HEK293 (cell line): Measurements from ENCODE around the gene EYS.

Source experiments
- CTCF ChIA-PET: fragments of 350-600 bp; formaldehyde crosslinking; extraction: SDS; loops from one replicate; lab custom pipeline; 2021; ENCODE audit warnings: antibody characterized with exemption; lab: Yijun Ruan, JAX
- POLR2A ChIA-PET: fragments of 300-600 bp; formaldehyde crosslinking; extraction: SDS; loops from one replicate; lab custom pipeline; 2020; ENCODE audit warnings: antibody characterized with exemption, inconsistent platforms; lab: Yijun Ruan, JAX
- H3K27ac ChIP-seq: fragments of 200-500 bp; sonication (Bioruptor generic); 2 replicates; pipeline ENCODE4 v1.5.1; 2014; ENCODE audit warnings: low read depth, low read length, control low read depth, inconsistent platforms; ENCODE audit errors: extremely low read depth
- H3K36me3 ChIP-seq, 2 experiments: fragments of 200-500 bp in 1 of 2; sonication (Bioruptor generic) in 1 of 2; 1 replicate in 1 of 2; 2 replicates in 1 of 2; pipeline ENCODE4 v1.5.1; 2014 to 2017; ENCODE audit warnings: inconsistent platforms in 2 of 2, low read length in 2 of 2; ENCODE audit not compliant: control insufficient read depth in 2 of 2, insufficient read depth in 1 of 2
- H3K4me1 ChIP-seq: fragments of 200-500 bp; sonication (Bioruptor generic); 2 replicates; pipeline ENCODE4 v1.5.1; 2014; ENCODE audit warnings: mild to moderate bottlenecking, low read length, inconsistent platforms; ENCODE audit not compliant: control insufficient read depth, insufficient read depth
- H3K4me3 ChIP-seq: 2 replicates; pipeline ENCODE4 v1.5.1; 2011; ENCODE audit warnings: low read depth, mild to moderate bottlenecking, control low read depth, low read length, moderate library complexity
- H3K9me3 ChIP-seq: fragments of 200-500 bp; sonication (Bioruptor generic); 2 replicates; pipeline ENCODE4 v1.5.1; 2014; ENCODE audit warnings: low read depth, low read length, inconsistent platforms; ENCODE audit not compliant: control insufficient read depth, insufficient read depth
- WT1 ChIP-seq: fragments of 450-650 bp; formaldehyde crosslinking; IDR thresholded peaks from 2 replicates; pipeline ENCODE4 v1.5.1; 2016; ENCODE audit warnings: missing biosample characterization, missing genetic modification characterization
- ZEB2 ChIP-seq: fragments of 450-650 bp; formaldehyde crosslinking; IDR thresholded peaks from 2 replicates; pipeline ENCODE4 v1.5.1; 2016; ENCODE audit warnings: missing biosample characterization, missing genetic modification characterization
- ZNF16 ChIP-seq: fragments of 450-650 bp; formaldehyde crosslinking; IDR thresholded peaks from 2 replicates; pipeline ENCODE4 v1.5.1; 2016; ENCODE audit warnings: low read depth, missing biosample characterization, missing genetic modification characterization
- ZNF2 ChIP-seq: fragments of 450-650 bp; formaldehyde crosslinking; IDR thresholded peaks from 2 replicates; pipeline ENCODE4 v1.5.1; 2016; ENCODE audit warnings: missing biosample characterization, missing genetic modification characterization
- ZNF248 ChIP-seq: fragments of 450-650 bp; formaldehyde crosslinking; IDR thresholded peaks from 2 replicates; pipeline ENCODE4 v1.5.1; 2017; ENCODE audit warnings: missing biosample characterization, missing genetic modification characterization
- ZNF274 ChIP-seq, 2 experiments: fragments of 200-500 bp in 1 of 2; fragments of 450-650 bp in 1 of 2; sonication (Bioruptor generic) in 1 of 2; formaldehyde crosslinking in 1 of 2; IDR thresholded peaks; 2 replicates each; pipeline versions ENCODE4 v1.5.1 to v1.6.1; 2014 to 2016; ENCODE audit warnings: borderline replicate concordance in 1 of 2, inconsistent platforms in 1 of 2, low read length in 1 of 2, missing biosample characterization in 1 of 2, missing genetic modification characterization in 1 of 2
- ZNF292 ChIP-seq: fragments of 450-650 bp; formaldehyde crosslinking; IDR thresholded peaks from 2 replicates; pipeline ENCODE4 v1.5.1; 2016; ENCODE audit warnings: low read depth, missing biosample characterization, missing genetic modification characterization, borderline replicate concordance
- ZNF302 ChIP-seq: fragments of 450-650 bp; formaldehyde crosslinking; IDR thresholded peaks from 2 replicates; pipeline ENCODE4 v1.5.1; 2016; ENCODE audit warnings: missing biosample characterization, missing genetic modification characterization, low read depth
- ZNF391 ChIP-seq: fragments of 450-650 bp; formaldehyde crosslinking; IDR thresholded peaks from 2 replicates; pipeline ENCODE4 v1.5.1; 2016; ENCODE audit warnings: low read depth, missing biosample characterization, missing genetic modification characterization, borderline replicate concordance
- ZNF473 ChIP-seq: fragments of 450-650 bp; formaldehyde crosslinking; IDR thresholded peaks from 2 replicates; pipeline ENCODE4 v1.5.1; 2017; ENCODE audit warnings: missing biosample characterization, missing genetic modification characterization
- ZNF48 ChIP-seq: fragments of 450-650 bp; formaldehyde crosslinking; IDR thresholded peaks from 2 replicates; pipeline ENCODE4 v1.5.1; 2016; ENCODE audit warnings: missing biosample characterization, missing genetic modification characterization
- ZNF549 ChIP-seq: fragments of 450-650 bp; IDR thresholded peaks from 2 replicates; pipeline ENCODE4 v1.5.1; 2018; ENCODE audit warnings: missing biosample characterization, missing genetic modification characterization, mild to moderate bottlenecking, inconsistent platforms, moderate library complexity
- ZNF571 ChIP-seq: fragments of 450-650 bp; formaldehyde crosslinking; IDR thresholded peaks from 2 replicates; pipeline ENCODE4 v1.5.0; 2017; ENCODE audit warnings: missing biosample characterization, missing genetic modification characterization
- ZNF621 ChIP-seq: fragments of 450-650 bp; formaldehyde crosslinking; IDR thresholded peaks from 2 replicates; pipeline ENCODE4 v1.5.1; 2017; ENCODE audit warnings: missing biosample characterization, missing genetic modification characterization
- ZSCAN23 ChIP-seq: fragments of 450-650 bp; formaldehyde crosslinking; IDR thresholded peaks from 2 replicates; pipeline ENCODE4 v1.5.1; 2016; ENCODE audit warnings: missing biosample characterization, missing genetic modification characterization
- TF ChIP-seq, protein P1 (sequence below): fragments of 450-650 bp; formaldehyde crosslinking; IDR thresholded peaks from 2 replicates; pipeline ENCODE4 v1.5.1; 2016; ENCODE audit warnings: missing biosample characterization, missing genetic modification characterization
- TF ChIP-seq, protein P2 (sequence below): fragments of 450-650 bp; formaldehyde crosslinking; IDR thresholded peaks from 2 replicates; pipeline ENCODE4 v1.5.1; 2016; ENCODE audit warnings: missing biosample characterization, missing genetic modification characterization
- TF ChIP-seq, protein P3 (sequence below): fragments of 450-650 bp; formaldehyde crosslinking; IDR thresholded peaks from 2 replicates; pipeline ENCODE4 v1.5.1; 2016; ENCODE audit warnings: missing biosample characterization, missing genetic modification characterization
- TF ChIP-seq, protein P4 (sequence below): fragments of 450-650 bp; formaldehyde crosslinking; IDR thresholded peaks from 2 replicates; pipeline ENCODE4 v1.5.1; 2017; ENCODE audit warnings: missing biosample characterization, missing genetic modification characterization
- TF ChIP-seq, protein P5 (sequence below): fragments of 450-650 bp; formaldehyde crosslinking; IDR thresholded peaks from 2 replicates; pipeline ENCODE4 v1.5.1; 2016; ENCODE audit warnings: missing biosample characterization, missing genetic modification characterization
- TF ChIP-seq, protein P6 (sequence below): fragments of 450-650 bp; formaldehyde crosslinking; IDR thresholded peaks from 2 replicates; pipeline ENCODE4 v1.5.1; 2016; ENCODE audit warnings: missing biosample characterization, missing genetic modification characterization

EYS gene

DNA sequence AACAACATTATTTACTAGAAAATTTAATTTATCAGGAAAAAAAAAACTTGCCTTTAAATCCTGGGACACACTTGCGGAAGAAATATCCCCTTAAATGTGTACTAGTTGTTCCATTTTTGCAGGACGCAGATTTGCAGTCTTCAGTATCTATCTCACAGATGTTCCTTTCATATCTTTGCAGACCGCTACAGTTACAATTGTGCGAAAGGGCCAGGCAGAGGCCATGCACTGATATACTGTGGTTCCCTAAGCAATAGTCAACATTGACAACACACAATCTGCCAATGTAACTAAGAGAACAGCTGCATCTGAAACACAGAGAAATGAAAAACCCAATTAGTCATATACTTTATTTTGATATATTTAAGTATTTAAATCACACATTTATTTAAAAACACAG, 411.2 kb downstream of the EYS start (continued):
- TF ChIP-seq, protein P1, sequence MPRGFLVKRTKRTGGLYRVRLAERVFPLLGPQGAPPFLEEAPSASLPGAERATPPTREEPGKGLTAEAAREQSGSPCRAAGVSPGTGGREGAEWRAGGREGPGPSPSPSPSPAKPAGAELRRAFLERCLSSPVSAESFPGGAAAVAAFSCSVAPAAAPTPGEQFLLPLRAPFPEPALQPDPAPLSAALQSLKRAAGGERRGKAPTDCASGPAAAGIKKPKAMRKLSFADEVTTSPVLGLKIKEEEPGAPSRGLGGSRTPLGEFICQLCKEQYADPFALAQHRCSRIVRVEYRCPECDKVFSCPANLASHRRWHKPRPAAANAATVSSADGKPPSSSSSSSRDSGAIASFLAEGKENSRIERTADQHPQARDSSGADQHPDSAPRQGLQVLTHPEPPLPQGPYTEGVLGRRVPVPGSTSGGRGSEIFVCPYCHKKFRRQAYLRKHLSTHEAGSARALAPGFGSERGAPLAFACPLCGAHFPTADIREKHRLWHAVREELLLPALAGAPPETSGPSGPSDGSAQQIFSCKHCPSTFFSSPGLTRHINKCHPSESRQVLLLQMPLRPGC (tag by site-specific recombination): no peak
- TF ChIP-seq, protein P2, sequence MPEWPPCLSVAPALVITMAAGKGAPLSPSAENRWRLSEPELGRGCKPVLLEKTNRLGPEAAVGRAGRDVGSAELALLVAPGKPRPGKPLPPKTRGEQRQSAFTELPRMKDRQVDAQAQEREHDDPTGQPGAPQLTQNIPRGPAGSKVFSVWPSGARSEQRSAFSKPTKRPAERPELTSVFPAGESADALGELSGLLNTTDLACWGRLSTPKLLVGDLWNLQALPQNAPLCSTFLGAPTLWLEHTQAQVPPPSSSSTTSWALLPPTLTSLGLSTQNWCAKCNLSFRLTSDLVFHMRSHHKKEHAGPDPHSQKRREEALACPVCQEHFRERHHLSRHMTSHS (tag by site-specific recombination): no peak
- TF ChIP-seq, protein P3, sequence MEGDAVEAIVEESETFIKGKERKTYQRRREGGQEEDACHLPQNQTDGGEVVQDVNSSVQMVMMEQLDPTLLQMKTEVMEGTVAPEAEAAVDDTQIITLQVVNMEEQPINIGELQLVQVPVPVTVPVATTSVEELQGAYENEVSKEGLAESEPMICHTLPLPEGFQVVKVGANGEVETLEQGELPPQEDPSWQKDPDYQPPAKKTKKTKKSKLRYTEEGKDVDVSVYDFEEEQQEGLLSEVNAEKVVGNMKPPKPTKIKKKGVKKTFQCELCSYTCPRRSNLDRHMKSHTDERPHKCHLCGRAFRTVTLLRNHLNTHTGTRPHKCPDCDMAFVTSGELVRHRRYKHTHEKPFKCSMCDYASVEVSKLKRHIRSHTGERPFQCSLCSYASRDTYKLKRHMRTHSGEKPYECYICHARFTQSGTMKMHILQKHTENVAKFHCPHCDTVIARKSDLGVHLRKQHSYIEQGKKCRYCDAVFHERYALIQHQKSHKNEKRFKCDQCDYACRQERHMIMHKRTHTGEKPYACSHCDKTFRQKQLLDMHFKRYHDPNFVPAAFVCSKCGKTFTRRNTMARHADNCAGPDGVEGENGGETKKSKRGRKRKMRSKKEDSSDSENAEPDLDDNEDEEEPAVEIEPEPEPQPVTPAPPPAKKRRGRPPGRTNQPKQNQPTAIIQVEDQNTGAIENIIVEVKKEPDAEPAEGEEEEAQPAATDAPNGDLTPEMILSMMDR (tag by site-specific recombination): no peak
- TF ChIP-seq ZNF302: no peak
- TF ChIP-seq, all 188 proteins: peak for 0

DNA sequence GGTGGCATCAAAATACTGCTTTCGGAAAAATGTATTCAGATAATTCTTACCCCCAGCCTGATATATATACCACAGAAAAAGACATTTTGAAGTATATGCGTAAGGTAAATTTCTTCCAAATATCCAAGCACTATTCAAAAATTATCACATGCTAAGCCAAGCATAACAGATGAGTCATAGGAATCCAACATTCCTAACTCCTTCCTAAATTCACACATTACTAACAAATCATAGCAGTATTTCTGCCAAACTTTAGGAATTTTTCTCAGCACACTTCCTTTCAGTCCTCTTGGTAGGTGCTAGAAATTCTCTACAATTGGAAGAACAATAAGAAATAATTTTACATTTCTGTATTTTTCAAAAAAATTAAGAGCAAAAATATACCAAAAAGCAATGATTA, 417.5 kb downstream of the EYS start:
- ChIA-PET POLR2A (no interaction called here), CTCF (no interaction called here)
- no peak overlapping the region for H3K27ac ChIP-seq
- no peaks in the 10 kb centered on the region for H3K4me1 ChIP-seq
- no peaks in the 10 kb centered on the region for H3K36me3 ChIP-seq
- no peaks in the 10 kb centered on the region for H3K9me3 ChIP-seq
- no peak for TF ChIP-seq ZNF48 (tag by site-specific recombination)
- no peak for TF ChIP-seq ZNF473 (tag by site-specific recombination)
- TF ChIP-seq ZNF571 (tag by site-specific recombination): no peak
- TF ChIP-seq ZNF391 (tag by site-specific recombination): no peak
- TF ChIP-seq ZSCAN23 (tag by site-specific recombination): no peak
- no peak for TF ChIP-seq WT1 (tag by site-specific recombination)
- TF ChIP-seq, protein P4, sequence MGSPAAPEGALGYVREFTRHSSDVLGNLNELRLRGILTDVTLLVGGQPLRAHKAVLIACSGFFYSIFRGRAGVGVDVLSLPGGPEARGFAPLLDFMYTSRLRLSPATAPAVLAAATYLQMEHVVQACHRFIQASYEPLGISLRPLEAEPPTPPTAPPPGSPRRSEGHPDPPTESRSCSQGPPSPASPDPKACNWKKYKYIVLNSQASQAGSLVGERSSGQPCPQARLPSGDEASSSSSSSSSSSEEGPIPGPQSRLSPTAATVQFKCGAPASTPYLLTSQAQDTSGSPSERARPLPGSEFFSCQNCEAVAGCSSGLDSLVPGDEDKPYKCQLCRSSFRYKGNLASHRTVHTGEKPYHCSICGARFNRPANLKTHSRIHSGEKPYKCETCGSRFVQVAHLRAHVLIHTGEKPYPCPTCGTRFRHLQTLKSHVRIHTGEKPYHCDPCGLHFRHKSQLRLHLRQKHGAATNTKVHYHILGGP (tag by site-specific recombination): no peak
- no peak for TF ChIP-seq ZNF549 (tag by site-specific recombination)
- no peak for TF ChIP-seq ZNF16 (tag by site-specific recombination)
- no peak for TF ChIP-seq ZNF621 (tag by site-specific recombination)
- no peak for TF ChIP-seq ZNF292 (tag by site-specific recombination)
- no peak for TF ChIP-seq ZEB2 (tag by site-specific recombination)
- TF ChIP-seq, protein P5, sequence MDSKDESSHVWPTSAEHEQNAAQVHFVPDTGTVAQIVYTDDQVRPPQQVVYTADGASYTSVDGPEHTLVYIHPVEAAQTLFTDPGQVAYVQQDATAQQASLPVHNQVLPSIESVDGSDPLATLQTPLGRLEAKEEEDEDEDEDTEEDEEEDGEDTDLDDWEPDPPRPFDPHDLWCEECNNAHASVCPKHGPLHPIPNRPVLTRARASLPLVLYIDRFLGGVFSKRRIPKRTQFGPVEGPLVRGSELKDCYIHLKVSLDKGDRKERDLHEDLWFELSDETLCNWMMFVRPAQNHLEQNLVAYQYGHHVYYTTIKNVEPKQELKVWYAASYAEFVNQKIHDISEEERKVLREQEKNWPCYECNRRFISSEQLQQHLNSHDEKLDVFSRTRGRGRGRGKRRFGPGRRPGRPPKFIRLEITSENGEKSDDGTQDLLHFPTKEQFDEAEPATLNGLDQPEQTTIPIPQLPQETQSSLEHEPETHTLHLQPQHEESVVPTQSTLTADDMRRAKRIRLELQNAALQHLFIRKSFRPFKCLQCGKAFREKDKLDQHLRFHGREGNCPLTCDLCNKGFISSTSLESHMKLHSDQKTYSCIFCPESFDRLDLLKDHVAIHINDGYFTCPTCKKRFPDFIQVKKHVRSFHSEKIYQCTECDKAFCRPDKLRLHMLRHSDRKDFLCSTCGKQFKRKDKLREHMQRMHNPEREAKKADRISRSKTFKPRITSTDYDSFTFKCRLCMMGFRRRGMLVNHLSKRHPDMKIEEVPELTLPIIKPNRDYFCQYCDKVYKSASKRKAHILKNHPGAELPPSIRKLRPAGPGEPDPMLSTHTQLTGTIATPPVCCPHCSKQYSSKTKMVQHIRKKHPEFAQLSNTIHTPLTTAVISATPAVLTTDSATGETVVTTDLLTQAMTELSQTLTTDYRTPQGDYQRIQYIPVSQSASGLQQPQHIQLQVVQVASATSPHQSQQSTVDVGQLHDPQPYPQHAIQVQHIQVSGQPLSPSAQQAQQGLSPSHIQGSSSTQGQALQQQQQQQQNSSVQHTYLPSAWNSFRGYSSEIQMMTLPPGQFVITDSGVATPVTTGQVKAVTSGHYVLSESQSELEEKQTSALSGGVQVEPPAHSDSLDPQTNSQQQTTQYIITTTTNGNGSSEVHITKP (tag by site-specific recombination): no peak
- no peak for TF ChIP-seq ZNF248
- TF ChIP-seq ZNF274 (IDR thresholded peaks at IDR 0.05; ENCODE audit: low read length): no peak
- no peak for TF ChIP-seq ZNF274 (tag by site-specific recombination; IDR thresholded peaks at IDR 0.05; ENCODE audit: borderline replicate concordance)
- no peak for TF ChIP-seq ZNF2 (tag by site-specific recombination)
- TF ChIP-seq, protein P6, sequence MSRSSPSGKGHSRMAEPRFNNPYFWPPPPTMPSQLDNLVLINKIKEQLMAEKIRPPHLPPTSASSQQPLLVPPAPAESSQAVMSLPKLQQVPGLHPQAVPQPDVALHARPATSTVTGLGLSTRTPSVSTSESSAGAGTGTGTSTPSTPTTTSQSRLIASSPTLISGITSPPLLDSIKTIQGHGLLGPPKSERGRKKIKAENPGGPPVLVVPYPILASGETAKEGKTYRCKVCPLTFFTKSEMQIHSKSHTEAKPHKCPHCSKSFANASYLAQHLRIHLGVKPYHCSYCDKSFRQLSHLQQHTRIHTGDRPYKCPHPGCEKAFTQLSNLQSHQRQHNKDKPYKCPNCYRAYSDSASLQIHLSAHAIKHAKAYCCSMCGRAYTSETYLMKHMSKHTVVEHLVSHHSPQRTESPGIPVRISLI: no peak
- H3K4me3 ChIP-seq: no peak overlapping the region
